Activated CD4-positive, alpha-beta T cell treated with anti-CD3 and anti-CD28 coated beads, Interleukin-2, amount 10 ng/mL, durations not matched to agents 24 days and 14 days (primary cell): ENCODE results near the gene ENDOD1. TPM values are rescaled to one million over a fixed set of nuclear protein-coding genes. Genes with fewer than 3 reads are reported as not detected.

Experiments used
- DNase-seq: peaks from one replicate; pipeline ENCODE4 v3.0.0; 2022
- H3K27ac Mint-ChIP-seq: one replicate; pipeline ENCODE4 v1.8.0; 2022; ENCODE audit warnings: mild to moderate bottlenecking, mixed read lengths
- H3K27me3 Mint-ChIP-seq: one replicate; pipeline ENCODE4 v1.8.0; 2022; ENCODE audit warnings: mixed read lengths
- H3K36me3 Mint-ChIP-seq: one replicate; pipeline ENCODE4 v1.8.0; 2022; ENCODE audit warnings: low read depth, mild to moderate bottlenecking, mixed read lengths
- H3K4me1 Mint-ChIP-seq: one replicate; pipeline ENCODE4 v1.8.0; 2021; ENCODE audit warnings: mixed read lengths
- H3K4me3 Mint-ChIP-seq: one replicate; pipeline ENCODE4 v1.8.0; 2022; ENCODE audit warnings: mild to moderate bottlenecking, moderate library complexity, mixed read lengths
- H3K9me3 Mint-ChIP-seq: one replicate; pipeline ENCODE4 v1.8.0; 2021; ENCODE audit warnings: mixed read lengths
- intact Hi-C: fragments of 100-400 bp; cut with micrococcal nuclease; formaldehyde crosslinking; loops from one replicate; pipeline ENCODE4 v1.15.1; 2023
- total RNA-seq: library from RNA; stranded (reverse); gene quantifications from 2 replicates; pipeline ENCODE4 v1.2.3, GENCODE V29; 2022

ENDOD1 gene
- total RNA-seq, 1 donor from 2014 or later: 34.1 TPM

GRCh38 chr11:95067039-95067840 is 22.4 kb upstream of the ENDOD1 start:
- peak; percentile 93 for DNase-seq
- no peaks in the 10 kb centered on the region for H3K9me3 Mint-ChIP-seq
- peak overlapping the region; percentile 98 for H3K27ac Mint-ChIP-seq
- H3K4me1 Mint-ChIP-seq: peaks cover 18% of the 10 kb centered on the region
- H3K27me3 Mint-ChIP-seq: peaks cover 18% of the 10 kb centered on the region
- H3K36me3 Mint-ChIP-seq: peaks cover 14% of the 10 kb centered on the region
- peak overlapping the region; percentile 98 for H3K4me3 Mint-ChIP-seq
- intact Hi-C loops: loop anchor here (1.0 to 5.0 kb wide), 5 partner anchors 164 to 650 kb away; partner anchors contain the start of genes FUT4 and SESN3

GRCh38 chr11:95067841-95068219 is 21.8 kb upstream of the ENDOD1 start:
- H3K4me3 Mint-ChIP-seq: peak overlapping the region; percentile 98

GRCh38 chr11:95068549-95068948 is 21.1 kb upstream of the ENDOD1 start:
- intact Hi-C loops: loop anchor here (1.0 to 5.0 kb wide), 10 partner anchors 16 to 940 kb away; partner anchors contain the start of genes CWC15, ENDOD1, FAM76B and FUT4
- peaks cover 21% of the 10 kb centered on the region for H3K36me3 Mint-ChIP-seq
- peak overlapping the region; percentile 98 for H3K4me3 Mint-ChIP-seq
- H3K27me3 Mint-ChIP-seq: peaks cover 9% of the 10 kb centered on the region
- H3K9me3 Mint-ChIP-seq: no peaks in the 10 kb centered on the region
- peak overlapping the region; percentile 98 for H3K27ac Mint-ChIP-seq
- peaks cover 18% of the 10 kb centered on the region for H3K4me1 Mint-ChIP-seq
- peak; percentile 92 for DNase-seq

More at GRCh38 chr11:95067841-95068219, 21.8 kb upstream of the ENDOD1 start:
- H3K27ac Mint-ChIP-seq: peak overlapping the region; percentile 98
- H3K27me3 Mint-ChIP-seq: peaks cover 12% of the 10 kb centered on the region
- intact Hi-C loops: loop anchor here (1.0 to 5.0 kb wide), 11 partner anchors 16 to 939 kb away; partner anchors contain the start of genes CWC15, ENDOD1, FAM76B and FUT4
- no peaks in the 10 kb centered on the region for H3K9me3 Mint-ChIP-seq
- peaks cover 18% of the 10 kb centered on the region for H3K36me3 Mint-ChIP-seq
- DNase-seq: no peak
- peaks cover 18% of the 10 kb centered on the region for H3K4me1 Mint-ChIP-seq

DNA sequence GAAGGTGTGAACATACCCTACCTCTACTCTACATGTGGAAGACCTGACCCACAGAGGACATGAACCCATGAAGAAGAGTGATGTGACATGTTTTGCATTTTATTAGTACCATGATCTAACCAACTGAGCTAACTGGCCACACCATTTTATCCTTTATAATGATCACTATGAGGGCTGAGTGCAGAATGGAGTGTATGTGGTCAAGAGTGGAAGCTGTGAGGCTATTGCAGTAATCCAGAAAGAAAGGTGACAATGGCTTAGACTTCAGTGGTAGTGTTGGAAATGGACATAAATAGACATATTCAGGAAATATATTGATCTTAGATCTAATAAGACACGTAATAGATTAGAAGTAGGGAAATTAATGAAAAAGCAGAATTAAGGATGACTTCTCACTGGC is 19.2 kb upstream of the ENDOD1 start:
- intact Hi-C loops: no loop called here
- peak; percentile 48 for DNase-seq
- Mint-ChIP-seq H3K27me3 (peaks cover 1% of the 10 kb centered on the region), H3K36me3 (peaks cover 23% of the 10 kb centered on the region), H3K4me3 (peak overlapping the region; percentile 9), H3K9me3 (no peaks in the 10 kb centered on the region), H3K4me1 (peaks cover 18% of the 10 kb centered on the region), H3K27ac (no peak overlapping the region)

- Mint-ChIP-seq H3K27ac (no peak overlapping the region), H3K4me1 (peaks cover 24% of the 10 kb centered on the region), H3K36me3 (peaks cover 23% of the 10 kb centered on the region), H3K9me3 (no peaks in the 10 kb centered on the region), H3K4me3 (no peak overlapping the region), H3K27me3 (no peaks in the 10 kb centered on the region)
- DNase-seq: no peak
- intact Hi-C loops: no loop called here
Observed at GRCh38 chr11:95072948-95073347, 16.7 kb upstream of the ENDOD1 start.

GRCh38 chr11:95074792-95075563 is 14.7 kb upstream of the ENDOD1 start:
- H3K4me3 Mint-ChIP-seq: no peak overlapping the region
- intact Hi-C loops: no loop called here
- no peak overlapping the region for H3K27ac Mint-ChIP-seq
- peaks cover 17% of the 10 kb centered on the region for H3K36me3 Mint-ChIP-seq
- no peaks in the 10 kb centered on the region for H3K9me3 Mint-ChIP-seq
- H3K27me3 Mint-ChIP-seq: no peaks in the 10 kb centered on the region
- no peak for DNase-seq
- peaks cover 23% of the 10 kb centered on the region for H3K4me1 Mint-ChIP-seq

DNA sequence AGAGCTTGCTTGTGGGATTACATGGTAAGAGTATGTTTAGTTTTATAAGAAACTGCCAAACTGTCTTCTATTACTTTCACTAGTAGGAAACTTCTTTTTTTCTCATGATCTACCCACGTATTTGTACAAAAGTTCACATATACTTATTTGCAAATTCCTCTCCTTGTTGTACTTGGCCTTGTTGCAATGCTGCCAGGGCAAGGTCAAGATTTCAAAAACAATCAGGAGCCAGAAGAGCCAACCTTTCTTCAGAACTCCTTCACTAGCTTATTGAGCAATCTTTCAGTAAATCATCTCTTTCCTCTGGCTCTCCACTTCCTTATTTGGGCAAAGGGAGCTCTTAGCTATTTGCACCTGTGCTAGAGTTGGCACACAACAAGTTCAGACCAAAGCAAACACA is 13.2 kb upstream of the ENDOD1 start:
- intact Hi-C loops: no loop called here
- peaks cover 10% of the 10 kb centered on the region for H3K36me3 Mint-ChIP-seq
- no peak for DNase-seq
- no peak overlapping the region for H3K4me3 Mint-ChIP-seq
- H3K4me1 Mint-ChIP-seq: peaks cover 18% of the 10 kb centered on the region
- H3K27me3 Mint-ChIP-seq: no peaks in the 10 kb centered on the region
- no peaks in the 10 kb centered on the region for H3K9me3 Mint-ChIP-seq
- H3K27ac Mint-ChIP-seq: no peak overlapping the region

DNA sequence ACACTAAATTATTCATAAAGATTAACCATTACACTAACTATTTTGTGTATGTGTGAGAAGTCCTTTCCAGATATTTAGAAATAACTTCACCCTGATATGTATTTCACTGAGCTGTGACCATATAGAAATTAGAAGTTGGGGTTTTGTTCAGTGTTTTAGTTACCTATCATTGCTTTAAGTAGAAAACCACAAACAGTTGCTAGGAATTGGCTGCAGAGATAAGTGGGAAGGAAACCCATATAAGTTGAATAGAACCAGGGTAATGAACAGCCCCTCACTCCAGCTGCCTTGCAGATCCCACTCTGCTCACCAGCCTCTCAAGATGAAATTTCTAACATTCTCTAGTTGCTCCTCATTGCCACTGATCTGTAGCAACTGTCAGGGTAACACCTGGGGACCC is 12.7 kb upstream of the ENDOD1 start:
- Mint-ChIP-seq H3K36me3 (peaks cover 9% of the 10 kb centered on the region), H3K9me3 (no peaks in the 10 kb centered on the region), H3K27ac (no peak overlapping the region), H3K4me1 (peaks cover 19% of the 10 kb centered on the region), H3K27me3 (no peaks in the 10 kb centered on the region), H3K4me3 (no peak overlapping the region)
- DNase-seq: no peak
- intact Hi-C loops: no loop called here

DNA sequence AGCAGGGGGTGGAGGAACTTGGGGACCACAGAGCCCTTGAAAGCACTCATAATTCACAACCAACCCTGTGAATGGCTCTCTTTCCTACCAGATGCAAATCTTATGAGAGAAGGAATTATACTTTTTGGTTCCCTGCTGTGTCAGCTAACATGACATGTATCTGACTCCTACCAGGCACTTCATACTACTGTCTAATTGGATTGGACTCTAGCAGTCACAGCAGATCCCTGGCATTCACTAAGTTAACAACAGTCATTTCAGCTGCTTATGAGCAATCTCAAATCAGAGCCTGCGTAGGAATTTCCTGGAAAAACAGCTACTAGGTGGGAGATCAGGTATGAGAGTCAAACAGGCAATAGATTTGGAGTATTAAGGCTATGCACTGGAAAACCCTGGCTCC is 11.1 kb upstream of the ENDOD1 start:
- Mint-ChIP-seq H3K4me1 (peaks cover 29% of the 10 kb centered on the region), H3K27me3 (no peaks in the 10 kb centered on the region), H3K36me3 (peaks cover 2% of the 10 kb centered on the region), H3K27ac (no peak overlapping the region), H3K9me3 (no peaks in the 10 kb centered on the region), H3K4me3 (no peak overlapping the region)
- intact Hi-C loops: no loop called here
- DNase-seq: no peak

- Mint-ChIP-seq H3K27ac (no peak overlapping the region), H3K36me3 (peaks cover 2% of the 10 kb centered on the region), H3K27me3 (no peaks in the 10 kb centered on the region), H3K9me3 (no peaks in the 10 kb centered on the region), H3K4me3 (no peak overlapping the region), H3K4me1 (peaks cover 50% of the 10 kb centered on the region)
- DNase-seq: no peak
- intact Hi-C loops: no loop called here
Observed at GRCh38 chr11:95081010-95081409, 8.6 kb upstream of the ENDOD1 start.

DNA sequence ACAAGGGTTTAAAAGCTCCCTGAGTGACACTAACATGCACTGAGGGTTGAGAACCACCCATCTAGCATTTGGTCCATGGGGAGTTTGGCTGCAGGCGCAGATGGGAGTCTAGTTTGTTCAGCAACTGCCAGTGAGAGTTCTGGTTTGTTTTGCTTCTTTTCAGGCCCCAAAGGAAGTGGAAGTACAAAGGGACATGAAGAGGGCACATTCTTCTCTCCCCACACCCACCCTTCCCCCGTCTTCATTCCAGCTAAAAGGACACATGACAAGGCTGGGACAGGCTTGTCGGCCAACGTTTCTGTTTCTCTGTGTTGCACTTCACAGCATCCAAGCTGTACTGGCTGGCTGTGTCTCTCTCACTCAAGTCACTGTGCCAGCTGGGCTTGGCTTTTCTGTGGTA is 8.2 kb upstream of the ENDOD1 start:
- no peak for DNase-seq
- intact Hi-C loops: no loop called here
- peaks cover 2% of the 10 kb centered on the region for H3K36me3 Mint-ChIP-seq
- no peaks in the 10 kb centered on the region for H3K27me3 Mint-ChIP-seq
- H3K4me1 Mint-ChIP-seq: peaks cover 50% of the 10 kb centered on the region
- H3K4me3 Mint-ChIP-seq: no peak overlapping the region
- no peaks in the 10 kb centered on the region for H3K9me3 Mint-ChIP-seq
- H3K27ac Mint-ChIP-seq: peak overlapping the region; percentile 35

DNA sequence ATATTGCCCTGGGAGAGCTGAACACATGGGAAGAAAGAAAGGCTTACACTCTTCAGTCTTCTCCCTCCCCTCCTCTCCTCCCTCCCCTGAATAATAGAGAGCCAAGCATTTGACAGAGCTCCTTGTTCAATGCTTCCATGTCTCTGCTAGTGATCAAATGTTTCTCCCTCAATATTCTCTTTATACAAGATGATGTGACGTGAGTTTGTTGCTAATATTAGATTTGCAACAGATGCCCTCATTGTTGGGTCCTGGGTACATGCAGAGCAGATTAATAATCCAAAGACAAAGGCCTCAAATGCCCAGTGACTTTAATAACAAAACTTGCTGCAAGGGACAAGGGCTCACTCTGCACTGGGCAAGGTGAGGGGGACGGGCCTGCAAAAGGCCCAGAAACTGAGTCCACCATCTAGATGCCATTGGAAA is 7.1 kb upstream of the ENDOD1 start:
- no peak for DNase-seq
- Mint-ChIP-seq H3K36me3 (peaks cover 2% of the 10 kb centered on the region), H3K9me3 (no peaks in the 10 kb centered on the region), H3K4me3 (no peak overlapping the region), H3K27ac (no peak overlapping the region), H3K27me3 (no peaks in the 10 kb centered on the region), H3K4me1 (peaks cover 43% of the 10 kb centered on the region)
- intact Hi-C loops: no loop called here

DNA sequence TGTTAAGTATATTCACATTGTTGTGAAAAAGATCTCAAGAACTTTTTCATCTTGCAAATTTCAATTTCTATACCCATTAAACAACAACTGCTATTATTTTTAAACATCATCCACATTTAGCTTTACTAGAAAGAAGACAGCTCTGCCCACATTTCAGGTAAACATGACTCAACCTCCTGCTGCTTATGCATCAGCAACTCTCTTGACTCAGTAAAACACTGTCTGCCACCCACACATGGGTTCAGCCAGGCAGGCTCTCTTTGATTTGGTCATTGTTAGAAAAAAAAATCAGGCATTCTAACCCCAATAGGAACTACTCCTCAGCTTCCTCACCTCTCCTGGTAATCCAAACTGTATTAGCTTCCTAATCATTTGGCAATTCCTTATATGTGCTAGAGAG is 5.1 kb upstream of the ENDOD1 start:
- H3K27ac Mint-ChIP-seq: peak overlapping the region; percentile 61
- peak overlapping the region; percentile 18 for H3K4me3 Mint-ChIP-seq
- H3K36me3 Mint-ChIP-seq: peaks cover 5% of the 10 kb centered on the region
- H3K9me3 Mint-ChIP-seq: no peaks in the 10 kb centered on the region
- H3K4me1 Mint-ChIP-seq: peaks cover 52% of the 10 kb centered on the region
- peak; percentile 71 for DNase-seq
- intact Hi-C loops: loop anchor here (1.0 to 2.0 kb wide), 4 partner anchors 9 to 146 kb away; partner anchors contain the start of gene SESN3
- no peaks in the 10 kb centered on the region for H3K27me3 Mint-ChIP-seq
